ENCODE measurements around the gene SLC44A3. TPM values are rescaled to one million over a fixed set of nuclear protein-coding genes. Genes with fewer than 3 reads are reported as not detected.

Gene SLC44A3
- total and polyA plus RNA-seq, 8 donors, result 3.1 to 80.3 (median 12.0) TPM; not detected in 1

DNA sequence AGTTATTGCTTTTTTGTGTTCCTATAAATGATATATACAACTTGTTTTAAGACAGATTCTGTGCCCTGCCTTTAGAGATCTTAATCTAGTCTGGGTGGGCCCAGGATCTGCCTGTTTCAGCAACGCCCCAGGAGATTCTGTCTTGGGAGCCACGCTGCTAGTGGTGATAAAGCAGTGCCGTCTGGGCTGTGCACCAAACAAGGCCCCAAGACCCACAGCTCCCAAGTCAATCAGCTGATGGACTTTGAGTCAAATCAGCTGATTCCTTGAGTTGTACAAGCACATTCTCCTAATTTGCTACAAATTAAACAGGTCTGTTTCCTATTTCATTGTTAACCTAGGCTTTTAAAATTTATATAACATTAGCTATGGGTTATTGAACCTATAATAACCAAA lies 15.7 kb upstream of the SLC44A3 start:
- H3K27me3 ChIP-seq, result no peaks in the 10 kb centered on the region
- DNase-seq, result no peak
- no peak for TF ChIP-seq POLR2AphosphoS5 (IDR thresholded peaks at IDR 0.05)
- no peak for TF ChIP-seq CTCF (IDR thresholded peaks at IDR 0.05)
- TF ChIP-seq POLR2A (IDR thresholded peaks at IDR 0.05), result no peak
- TF ChIP-seq EP300 (IDR thresholded peaks at IDR 0.05), result no peak
- 33 to 74% (median 55%) methylated on average over 3 of the region's 3 CpGs for WGBS, 5 donors
- no peak overlapping the region for H3K4me3 ChIP-seq
- intact Hi-C loops (cut with DNase I; ENCODE audit: low total_unique reads), result no loop called here
- H3K9me3 ChIP-seq, result no peaks in the 10 kb centered on the region
- peak overlapping the region in 2 of 5 donors; percentile 80 to 84 for H3K27ac ChIP-seq
- H3K36me3 ChIP-seq, result no peaks in the 10 kb centered on the region
- peaks cover 23 to 73% (median 35%) of the 10 kb centered on the region in 4 donors for H3K4me1 ChIP-seq

DNA sequence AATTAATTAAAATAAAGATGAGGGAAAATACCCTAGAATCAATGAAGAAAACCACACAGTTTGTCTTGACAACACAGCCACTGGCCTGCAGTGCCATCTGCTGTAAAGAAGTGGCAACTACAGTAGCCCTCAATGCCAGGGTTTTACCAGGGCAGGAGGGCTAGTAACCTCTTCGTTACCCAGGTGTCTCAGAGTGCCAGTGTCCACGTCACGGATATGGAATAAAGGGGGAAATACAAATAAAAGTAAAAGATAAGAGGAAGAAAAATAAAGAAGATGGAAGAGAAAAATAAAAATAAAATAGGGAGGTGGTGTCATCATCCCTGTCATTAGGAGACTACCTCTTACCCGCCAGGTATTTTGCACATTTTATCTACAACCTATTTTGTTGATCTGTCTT lies 14.2 kb upstream of the SLC44A3 start:
- no peaks in the 10 kb centered on the region for H3K27me3 ChIP-seq
- WGBS, 5 donors, result 15 to 24% (median 21%) methylated on average over 4 of the region's 4 CpGs
- no peaks in the 10 kb centered on the region for H3K36me3 ChIP-seq
- DNase-seq, result peak; percentile 64 to 82
- TF ChIP-seq CTCF (IDR thresholded peaks at IDR 0.05) (peak in 6 of 7 experiments; percentile 7 to 98 (median 97)), POLR2A (IDR thresholded peaks at IDR 0.05) (no peak), EP300 (IDR thresholded peaks at IDR 0.05) (no peak), POLR2AphosphoS5 (IDR thresholded peaks at IDR 0.05) (peak in 1 of 3 donors; percentile 37)
- H3K4me3 ChIP-seq, result no peak overlapping the region
- intact Hi-C loops (cut with DNase I; ENCODE audit: low total_unique reads), result loop anchor here (5.0 kb wide), 1 partner anchor 284 kb away; no protein-coding TSS in a partner anchor
- H3K27ac ChIP-seq, result no peak overlapping the region
- no peaks in the 10 kb centered on the region for H3K9me3 ChIP-seq
- H3K4me1 ChIP-seq, result peaks cover 23 to 71% (median 35%) of the 10 kb centered on the region in 4 donors

- 39 to 62% (median 56%) methylated on average over 6 of the region's 6 CpGs for WGBS, 5 donors
- Histone ChIP-seq H3K36me3 (no peaks in the 10 kb centered on the region), H3K4me3 (no peak overlapping the region), H3K27ac (no peak overlapping the region), H3K27me3 (no peaks in the 10 kb centered on the region), H3K9me3 (no peaks in the 10 kb centered on the region), H3K4me1 (peaks cover 21 to 65% (median 32%) of the 10 kb centered on the region in 4 donors)
- intact Hi-C loops (cut with DNase I; ENCODE audit: low total_unique reads), result loop anchor here (5.0 kb wide), 1 partner anchor 284 kb away; no protein-coding TSS in a partner anchor
- DNase-seq, result peak in 1 of 2 donors; percentile 69
- no peak for TF ChIP-seq POLR2A (IDR thresholded peaks at IDR 0.05)
Observed at GRCh38 chr1:94806441-94806871, 13.7 kb upstream of the SLC44A3 start.

GRCh38 chr1:94807742-94808491 lies 12.2 kb upstream of the SLC44A3 start:
- no peak overlapping the region for H3K27ac ChIP-seq
- WGBS, 5 donors, result 68 to 78% (median 73%) methylated on average over 12 of the region's 12 CpGs

More at GRCh38 chr1:94807742-94808491, 12.2 kb upstream of the SLC44A3 start:
- TF ChIP-seq POLR2AphosphoS5 (IDR thresholded peaks at IDR 0.05) (peak in 1 of 3 donors; percentile 6), POLR2A (IDR thresholded peaks at IDR 0.05) (no peak), EP300 (IDR thresholded peaks at IDR 0.05) (no peak), CTCF (IDR thresholded peaks at IDR 0.05) (no peak)
- intact Hi-C loops (cut with DNase I; ENCODE audit: low total_unique reads), result loop anchor here (5.0 kb wide), 1 partner anchor 286 kb away; no protein-coding TSS in a partner anchor
- Histone ChIP-seq H3K4me3 (no peak overlapping the region), H3K9me3 (no peaks in the 10 kb centered on the region), H3K27me3 (no peaks in the 10 kb centered on the region), H3K4me1 (peaks cover 12 to 51% (median 19%) of the 10 kb centered on the region in 4 donors), H3K36me3 (no peaks in the 10 kb centered on the region)
- peak; percentile 41 to 67 for DNase-seq

Measured in stomach (tissue), 9 donors.